RWPE2 (cell line): ENCODE data around the gene MUC20.
"Not testable (repeated sequence)": the region's sequence is repeated elsewhere in the genome, so short reads cannot be mapped to it uniquely, and the experiment has no call there.

Experiments
- ATAC-seq: fragments of 200-7000 bp; cut with Tn5 transposase; 3 replicates; pipeline ENCODE4 v1.9.1; 2021; ENCODE audit warnings: low read depth
- DNase-seq: peaks from one replicate; pipeline ENCODE4 v3.0.0-alpha.2; 2020; ENCODE audit warnings: low spot score
- H3K27ac ChIP-seq: fragments of 450-650 bp; 2 replicates; pipeline ENCODE4 v1.5.1; 2017; ENCODE audit warnings: mild to moderate bottlenecking; ENCODE audit not compliant: poor library complexity, severe bottlenecking
- H3K27me3 ChIP-seq: fragments of 250-450 bp; sonication (Bioruptor Pico); 2 replicates; pipeline ENCODE4 v1.5.1; 2021; ENCODE audit warnings: mild to moderate bottlenecking, moderate library complexity; ENCODE audit not compliant: insufficient read depth, poor library complexity, severe bottlenecking
- H3K36me3 ChIP-seq: fragments of 250-450 bp; sonication (Bioruptor Pico); 2 replicates; pipeline ENCODE4 v1.5.1; 2020; ENCODE audit warnings: low read depth, mild to moderate bottlenecking, moderate library complexity
- H3K4me1 ChIP-seq: fragments of 250-450 bp; sonication (Bioruptor Pico); 2 replicates; pipeline ENCODE4 v1.5.1; 2021; ENCODE audit warnings: mild to moderate bottlenecking, moderate library complexity; ENCODE audit not compliant: insufficient read depth, poor library complexity, severe bottlenecking
- H3K4me3 ChIP-seq: fragments of 250-450 bp; sonication (Bioruptor Pico); 2 replicates; pipeline ENCODE4 v1.5.1; 2021; ENCODE audit warnings: mild to moderate bottlenecking, moderate library complexity; ENCODE audit not compliant: severe bottlenecking
- H3K9me3 ChIP-seq: fragments of 250-450 bp; sonication (Bioruptor Pico); 2 replicates; pipeline ENCODE4 v1.5.1; 2021; ENCODE audit warnings: mild to moderate bottlenecking, moderate library complexity; ENCODE audit not compliant: severe bottlenecking
- TF ChIP-seq, protein P1 (sequence below): fragments of 450-650 bp; IDR thresholded peaks from one replicate; pipeline ENCODE4 v1.5.1; 2017; ENCODE audit warnings: mild to moderate bottlenecking, moderate library complexity; ENCODE audit not compliant: poor library complexity, severe bottlenecking

Gene MUC20

DNA sequence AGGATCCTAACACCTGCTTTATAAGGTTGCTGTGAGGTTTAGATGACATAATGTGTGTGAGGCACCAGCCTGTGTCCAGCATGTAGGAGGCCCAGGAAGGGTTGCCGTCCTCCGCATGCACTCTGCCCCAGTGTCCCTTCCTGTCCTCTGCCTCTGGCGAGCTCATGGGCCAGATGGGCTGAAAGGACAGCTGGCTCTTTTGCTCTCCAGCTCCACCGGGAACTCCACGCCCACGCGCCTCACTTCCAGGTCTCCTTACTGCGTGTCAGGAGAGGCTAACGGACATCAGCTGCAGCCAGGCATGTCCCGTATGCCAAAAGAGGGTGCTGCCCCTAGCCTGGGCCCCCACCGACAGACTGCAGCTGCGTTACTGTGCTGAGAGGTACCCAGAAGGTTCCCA, 12.2 kb downstream of the MUC20 start:
- no peak overlapping the region for H3K27ac ChIP-seq
- TF ChIP-seq, protein P1, sequence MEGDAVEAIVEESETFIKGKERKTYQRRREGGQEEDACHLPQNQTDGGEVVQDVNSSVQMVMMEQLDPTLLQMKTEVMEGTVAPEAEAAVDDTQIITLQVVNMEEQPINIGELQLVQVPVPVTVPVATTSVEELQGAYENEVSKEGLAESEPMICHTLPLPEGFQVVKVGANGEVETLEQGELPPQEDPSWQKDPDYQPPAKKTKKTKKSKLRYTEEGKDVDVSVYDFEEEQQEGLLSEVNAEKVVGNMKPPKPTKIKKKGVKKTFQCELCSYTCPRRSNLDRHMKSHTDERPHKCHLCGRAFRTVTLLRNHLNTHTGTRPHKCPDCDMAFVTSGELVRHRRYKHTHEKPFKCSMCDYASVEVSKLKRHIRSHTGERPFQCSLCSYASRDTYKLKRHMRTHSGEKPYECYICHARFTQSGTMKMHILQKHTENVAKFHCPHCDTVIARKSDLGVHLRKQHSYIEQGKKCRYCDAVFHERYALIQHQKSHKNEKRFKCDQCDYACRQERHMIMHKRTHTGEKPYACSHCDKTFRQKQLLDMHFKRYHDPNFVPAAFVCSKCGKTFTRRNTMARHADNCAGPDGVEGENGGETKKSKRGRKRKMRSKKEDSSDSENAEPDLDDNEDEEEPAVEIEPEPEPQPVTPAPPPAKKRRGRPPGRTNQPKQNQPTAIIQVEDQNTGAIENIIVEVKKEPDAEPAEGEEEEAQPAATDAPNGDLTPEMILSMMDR = no peak
- DNase-seq (no peak), ATAC-seq (no peak)
- no peaks in the 10 kb centered on the region for H3K9me3 ChIP-seq
- no peaks in the 10 kb centered on the region for H3K27me3 ChIP-seq
- no peaks in the 10 kb centered on the region for H3K4me1 ChIP-seq
- H3K4me3 ChIP-seq = no peak overlapping the region
- no peaks in the 10 kb centered on the region for H3K36me3 ChIP-seq

DNA sequence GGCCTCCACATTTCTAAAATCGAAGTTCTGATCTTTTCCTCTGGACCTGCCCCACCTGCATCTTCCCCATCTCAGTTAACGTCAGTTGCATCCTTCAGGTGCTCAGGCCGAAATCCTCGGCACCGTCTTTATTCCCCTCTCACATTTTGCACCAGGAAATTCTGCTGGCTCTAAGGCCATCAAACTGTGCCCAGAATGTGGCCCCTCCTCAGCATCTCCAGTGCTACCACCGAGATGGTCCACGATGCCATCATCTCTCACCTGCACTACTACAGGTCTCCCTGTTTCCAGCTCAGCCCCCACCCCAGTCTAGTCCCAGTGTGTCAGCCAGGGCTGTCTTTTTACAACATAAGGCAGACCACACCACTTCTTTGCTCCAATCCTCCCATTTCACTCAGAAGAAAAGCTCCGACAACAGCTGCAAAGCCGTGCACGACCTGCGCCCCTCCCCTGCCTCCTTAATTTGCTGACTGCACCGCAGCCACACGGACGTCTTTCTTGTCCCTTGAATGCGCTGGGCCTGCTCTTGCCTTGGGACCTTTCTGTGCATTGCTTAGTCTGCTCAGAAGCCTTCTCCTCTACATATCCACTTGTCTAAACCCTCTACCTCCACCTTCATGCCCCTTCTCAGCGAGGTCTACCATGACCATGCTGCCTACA, 14.4 kb downstream of the MUC20 start:
- H3K4me3 ChIP-seq = no peak overlapping the region
- no peaks in the 10 kb centered on the region for H3K9me3 ChIP-seq
- no peaks in the 10 kb centered on the region for H3K4me1 ChIP-seq
- H3K27ac ChIP-seq = no peak overlapping the region
- H3K27me3 ChIP-seq = no peaks in the 10 kb centered on the region
- DNase-seq = no peak
- TF ChIP-seq, protein P1 = no peak
- no peaks in the 10 kb centered on the region for H3K36me3 ChIP-seq
- no peak for ATAC-seq

DNA sequence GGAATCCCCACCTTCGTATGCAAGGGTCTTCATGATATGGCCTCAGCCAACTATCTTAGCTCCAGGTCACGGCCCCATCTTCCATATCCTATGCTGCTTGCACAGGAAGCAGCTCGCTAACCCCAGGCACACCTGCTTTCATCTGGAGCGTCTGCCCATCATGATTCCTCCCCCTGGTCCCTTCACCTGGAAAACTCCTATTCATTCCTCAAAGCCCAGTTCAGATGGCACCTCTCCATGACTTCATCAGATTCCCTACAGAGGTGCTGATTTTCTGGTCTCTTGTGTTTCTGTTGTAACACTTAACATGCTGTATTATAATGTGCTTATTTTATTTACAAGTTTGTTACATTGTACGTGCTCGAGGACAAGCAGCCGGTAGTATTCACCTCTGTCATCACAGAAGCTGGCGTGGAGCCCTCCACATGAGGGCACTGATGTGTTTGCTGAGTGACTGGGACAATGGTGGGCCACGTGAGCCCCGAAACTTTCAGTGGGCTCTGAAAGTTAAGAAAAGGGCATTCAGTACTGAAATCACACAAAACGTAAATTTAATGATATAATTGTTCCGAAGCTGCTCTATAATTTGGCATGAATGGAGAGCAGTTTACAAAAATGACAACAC, 16.2 kb downstream of the MUC20 start:
- no peak overlapping the region for H3K27ac ChIP-seq
- no peak overlapping the region for H3K4me3 ChIP-seq
- H3K36me3 ChIP-seq = no peaks in the 10 kb centered on the region
- H3K27me3 ChIP-seq = no peaks in the 10 kb centered on the region
- DNase-seq (no peak), ATAC-seq (no peak)
- no peaks in the 10 kb centered on the region for H3K9me3 ChIP-seq
- H3K4me1 ChIP-seq = no peaks in the 10 kb centered on the region
- TF ChIP-seq, protein P1 = no peak

DNA sequence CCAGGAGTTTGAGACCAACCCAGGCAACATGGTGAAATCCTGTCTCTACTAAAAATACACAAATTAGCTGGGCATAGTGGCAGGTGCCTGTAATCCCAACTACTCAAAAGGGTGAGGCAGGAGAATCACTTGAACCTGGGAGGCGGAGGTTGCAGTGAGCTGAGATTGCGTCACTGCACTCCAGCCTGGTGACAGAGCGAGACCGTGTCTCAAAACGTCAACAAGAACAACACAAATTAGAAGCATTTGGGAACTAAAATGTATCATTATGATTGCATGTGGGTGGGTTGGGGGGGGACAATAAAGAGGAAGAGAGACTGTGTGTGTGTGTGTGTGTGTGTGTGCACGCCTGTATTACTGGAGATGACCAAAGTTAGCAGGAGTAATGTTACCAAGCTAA, 17.0 kb downstream of the MUC20 start:
- ATAC-seq, H3K27ac ChIP-seq, H3K4me1 ChIP-seq, H3K27me3 ChIP-seq, DNase-seq, H3K36me3 ChIP-seq, H3K4me3 ChIP-seq, H3K9me3 ChIP-seq: not testable (repeated sequence)

DNA sequence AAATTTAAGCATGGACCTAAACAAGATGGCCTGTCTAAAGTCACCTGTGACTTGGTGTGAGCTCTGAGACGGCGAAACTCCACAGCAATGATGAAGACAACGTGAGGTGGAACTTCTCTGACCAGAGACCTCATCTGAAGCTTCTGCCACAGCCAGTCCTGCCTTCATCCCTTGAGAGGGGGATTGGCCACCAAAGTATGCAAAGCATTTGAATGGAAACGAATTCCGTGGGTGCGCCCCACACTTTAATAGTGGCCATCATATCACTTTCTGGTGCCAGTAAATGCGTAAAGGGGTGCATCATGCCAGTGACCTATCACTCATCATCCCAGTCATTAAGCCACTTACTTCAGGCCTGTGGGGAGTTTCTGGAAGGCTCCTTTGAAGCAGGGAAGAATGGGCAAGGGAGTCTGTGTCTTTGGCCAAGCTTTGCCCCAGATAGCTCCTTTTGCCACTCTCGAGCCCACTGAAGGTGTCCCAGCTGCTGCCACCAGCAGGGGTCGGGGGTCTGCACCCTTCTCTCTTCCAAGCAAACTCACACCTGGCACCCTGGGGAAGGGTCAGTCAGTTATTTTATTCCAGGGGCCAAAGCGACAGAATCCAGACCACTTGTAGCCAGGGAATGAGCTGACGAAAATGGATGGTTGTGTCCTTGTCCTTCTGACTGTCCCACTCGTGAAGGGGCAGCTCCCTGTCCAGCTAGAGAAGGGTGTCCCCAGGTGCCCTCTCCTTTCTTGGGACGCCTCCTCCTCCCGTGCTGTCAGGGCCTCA, 17.7 kb downstream of the MUC20 start:
- Histone ChIP-seq H3K9me3 (no peaks in the 10 kb centered on the region), H3K4me3 (no peak overlapping the region), H3K36me3 (no peaks in the 10 kb centered on the region), H3K27ac (no peak overlapping the region), H3K27me3 (no peaks in the 10 kb centered on the region), H3K4me1 (no peaks in the 10 kb centered on the region)
- DNase-seq (no peak), ATAC-seq (no peak)
- TF ChIP-seq, protein P1 = no peak
